ENCODE measurements around the gene ARL15.

GRCh38 chr5:53907827-53908226, 402.5 kb downstream of the ARL15 start:
- TF ChIP-seq, protein P1, sequence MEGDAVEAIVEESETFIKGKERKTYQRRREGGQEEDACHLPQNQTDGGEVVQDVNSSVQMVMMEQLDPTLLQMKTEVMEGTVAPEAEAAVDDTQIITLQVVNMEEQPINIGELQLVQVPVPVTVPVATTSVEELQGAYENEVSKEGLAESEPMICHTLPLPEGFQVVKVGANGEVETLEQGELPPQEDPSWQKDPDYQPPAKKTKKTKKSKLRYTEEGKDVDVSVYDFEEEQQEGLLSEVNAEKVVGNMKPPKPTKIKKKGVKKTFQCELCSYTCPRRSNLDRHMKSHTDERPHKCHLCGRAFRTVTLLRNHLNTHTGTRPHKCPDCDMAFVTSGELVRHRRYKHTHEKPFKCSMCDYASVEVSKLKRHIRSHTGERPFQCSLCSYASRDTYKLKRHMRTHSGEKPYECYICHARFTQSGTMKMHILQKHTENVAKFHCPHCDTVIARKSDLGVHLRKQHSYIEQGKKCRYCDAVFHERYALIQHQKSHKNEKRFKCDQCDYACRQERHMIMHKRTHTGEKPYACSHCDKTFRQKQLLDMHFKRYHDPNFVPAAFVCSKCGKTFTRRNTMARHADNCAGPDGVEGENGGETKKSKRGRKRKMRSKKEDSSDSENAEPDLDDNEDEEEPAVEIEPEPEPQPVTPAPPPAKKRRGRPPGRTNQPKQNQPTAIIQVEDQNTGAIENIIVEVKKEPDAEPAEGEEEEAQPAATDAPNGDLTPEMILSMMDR (IDR thresholded peaks at IDR 0.05): no peak
- TF ChIP-seq POLR2A (IDR thresholded peaks at IDR 0.05) (no peak), POLR2AphosphoS5 (IDR thresholded peaks at IDR 0.05) (no peak)

All from breast epithelium (tissue), 3 donors.